Natural killer cell (primary cell): Measurements from ENCODE around the gene OR13A1. TPM values are rescaled to one million over a fixed set of nuclear protein-coding genes. Genes with fewer than 3 reads are reported as not detected.
"Not testable (repeated sequence)": the region's sequence is repeated elsewhere in the genome, so short reads cannot be mapped to it uniquely, and the experiment has no call there.

Source experiments
- ATAC-seq, 3 donors: fragments of 150-1000 bp in 2 of 3; fragments of 200-7000 bp in 1 of 3; cut with Tn5 transposase; 1 replicate in 1 of 3; 2 replicates in 2 of 3; pipeline ENCODE4 v1.10.0; 2021; ENCODE audit warnings: mild to moderate bottlenecking in 2 of 3, moderate library complexity in 2 of 3
- DNase-seq, 2 donors: peaks; one replicate each; pipeline versions ENCODE4 v3.0.0 to v3.0.0-alpha.2; 2013 to 2021; ENCODE audit warnings: mixed read lengths in 1 of 2
- H3K27ac ChIP-seq: one replicate; pipeline ENCODE4 v1.5.1; 2013; ENCODE audit warnings: mild to moderate bottlenecking, low read length
- H3K27me3 ChIP-seq: one replicate; pipeline ENCODE4 v1.6.1; 2013; ENCODE audit warnings: low read length; ENCODE audit not compliant: control insufficient read depth, insufficient read depth
- H3K36me3 ChIP-seq: one replicate; pipeline ENCODE4 v1.6.1; 2013; ENCODE audit warnings: low read length; ENCODE audit not compliant: control insufficient read depth, insufficient read depth
- H3K4me1 ChIP-seq: one replicate; pipeline ENCODE4 v1.6.1; 2013; ENCODE audit warnings: low read length; ENCODE audit not compliant: control insufficient read depth, insufficient read depth
- H3K4me3 ChIP-seq: one replicate; pipeline ENCODE4 v1.5.1; 2013; ENCODE audit warnings: low read length
- H3K9me3 ChIP-seq: one replicate; pipeline ENCODE4 v1.6.1; 2013; ENCODE audit warnings: low read length; ENCODE audit not compliant: control insufficient read depth, insufficient read depth
- H3K27ac Mint-ChIP-seq, 2 donors: one replicate each; pipeline ENCODE4 v1.8.0; 2022; ENCODE audit warnings: mild to moderate bottlenecking in 2 of 2, mixed read lengths in 2 of 2, moderate library complexity in 1 of 2
- H3K27me3 Mint-ChIP-seq, 2 donors: one replicate each; pipeline ENCODE4 v1.8.0; 2022; ENCODE audit warnings: low read depth in 2 of 2, mixed read lengths in 2 of 2
- H3K36me3 Mint-ChIP-seq: one replicate; pipeline ENCODE4 v1.8.0; 2022; ENCODE audit warnings: mixed read lengths
- H3K4me1 Mint-ChIP-seq, 2 donors: one replicate each; pipeline ENCODE4 v1.8.0; 2022; ENCODE audit warnings: mixed read lengths in 2 of 2
- H3K4me3 Mint-ChIP-seq: one replicate; pipeline ENCODE4 v1.8.0; 2022; ENCODE audit warnings: mild to moderate bottlenecking, moderate library complexity, mixed read lengths
- H3K9me3 Mint-ChIP-seq, 2 donors: one replicate each; pipeline ENCODE4 v1.8.0; 2022; ENCODE audit warnings: mixed read lengths in 2 of 2
- WGBS: methylation state at CpG from one replicate; pipeline ENCODE4 v1.1.7; 2013; ENCODE audit warnings: missing lambda C conversion rate; ENCODE audit not compliant: insufficient coverage; 5-methylcytosine and 5-hydroxymethylcytosine counted together
- intact Hi-C: fragments of 100-400 bp; cut with micrococcal nuclease; formaldehyde crosslinking; loops from one replicate; pipeline ENCODE4 v1.14.2; 2022
- total RNA-seq, 4 donors: library from RNA; stranded (reverse); fragments of 120-200 nt in 1 of 4; gene quantifications; one replicate each; pipeline versions ENCODE4 v1.2.3 to v1.2.4, GENCODE V29; 2013 to 2022
- TF ChIP-seq, protein P1 (sequence below): fragments of 200-600 bp; IDR thresholded peaks from one replicate; pipeline ENCODE4 v1.8.0; 2022; ENCODE audit warnings: antibody characterized with exemption

The OR13A1 gene
- total RNA-seq, 3 donors from 2014 or later (not counting 1 experiment from before 2014, with no cell fraction given), result not detected

DNA sequence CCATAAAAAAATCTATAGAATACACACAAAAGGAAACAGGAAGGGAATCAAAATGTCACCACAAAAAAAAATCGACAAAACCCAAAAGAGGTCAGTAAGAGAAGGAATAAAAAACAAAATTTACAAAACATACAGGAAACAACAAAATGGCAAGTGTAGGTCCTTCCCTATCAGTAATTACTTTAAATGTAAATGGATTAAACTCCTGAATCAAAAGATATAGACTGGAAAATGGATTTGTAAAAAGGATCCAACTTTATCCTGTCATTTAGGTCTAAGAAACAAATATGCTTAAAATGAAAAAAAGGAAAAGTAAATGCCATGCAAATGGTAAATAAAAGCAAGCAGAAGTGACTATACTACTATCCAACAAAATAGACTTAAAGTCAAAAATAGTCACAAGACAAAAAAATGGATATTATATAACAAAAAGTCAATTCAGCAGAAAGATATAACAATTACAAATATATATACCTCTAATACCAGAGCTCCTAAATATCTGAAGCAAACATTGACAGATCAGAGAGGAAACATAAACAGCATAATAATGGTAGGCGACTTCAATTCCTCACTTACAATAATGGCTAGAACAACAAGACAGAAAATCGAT is 2.0 kb downstream of the OR13A1 start:
- intact Hi-C loops, result no loop called here
- WGBS, result 78% methylated on average over 1 of the region's 3 CpGs

DNA sequence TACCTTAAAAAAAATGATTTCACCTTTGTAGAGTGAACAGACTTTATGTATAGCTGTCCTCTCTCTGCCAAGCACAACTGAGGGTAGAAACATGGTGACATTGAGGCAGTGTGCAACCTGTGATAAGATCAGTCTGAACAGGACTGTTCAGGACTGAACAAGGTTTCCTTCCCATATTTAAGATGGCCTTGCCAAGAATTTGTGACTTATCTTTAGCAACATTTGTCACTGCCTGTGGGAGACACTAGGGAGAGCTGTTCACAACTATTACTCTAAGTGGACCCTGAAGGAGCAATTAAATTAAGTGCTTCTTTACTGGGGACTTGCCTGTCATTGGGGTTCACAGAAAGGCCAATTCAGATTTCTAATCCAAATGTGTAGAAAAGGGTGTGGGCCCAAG is 6.7 kb downstream of the OR13A1 start:
- H3K27ac Mint-ChIP-seq, result no peak overlapping the region

More for the DNA sequence above, 2.0 kb downstream of the OR13A1 start:
- Mint-ChIP-seq H3K9me3 (peaks cover 3 to 4% of the 10 kb centered on the region in 2 donors), H3K4me1 (no peaks in the 10 kb centered on the region), H3K27ac (no peak overlapping the region), H3K4me3 (no peak overlapping the region), H3K36me3 (peaks cover 12% of the 10 kb centered on the region), H3K27me3 (peaks cover 10 to 52% of the 10 kb centered on the region in 2 donors)
- Histone ChIP-seq H3K4me1 (no peaks in the 10 kb centered on the region), H3K4me3 (no peak overlapping the region), H3K27me3 (no peaks in the 10 kb centered on the region), H3K27ac (no peak overlapping the region), H3K9me3 (no peaks in the 10 kb centered on the region), H3K36me3 (no peaks in the 10 kb centered on the region)
- ATAC-seq (no peak), DNase-seq (no peak)
- TF ChIP-seq, protein P1, sequence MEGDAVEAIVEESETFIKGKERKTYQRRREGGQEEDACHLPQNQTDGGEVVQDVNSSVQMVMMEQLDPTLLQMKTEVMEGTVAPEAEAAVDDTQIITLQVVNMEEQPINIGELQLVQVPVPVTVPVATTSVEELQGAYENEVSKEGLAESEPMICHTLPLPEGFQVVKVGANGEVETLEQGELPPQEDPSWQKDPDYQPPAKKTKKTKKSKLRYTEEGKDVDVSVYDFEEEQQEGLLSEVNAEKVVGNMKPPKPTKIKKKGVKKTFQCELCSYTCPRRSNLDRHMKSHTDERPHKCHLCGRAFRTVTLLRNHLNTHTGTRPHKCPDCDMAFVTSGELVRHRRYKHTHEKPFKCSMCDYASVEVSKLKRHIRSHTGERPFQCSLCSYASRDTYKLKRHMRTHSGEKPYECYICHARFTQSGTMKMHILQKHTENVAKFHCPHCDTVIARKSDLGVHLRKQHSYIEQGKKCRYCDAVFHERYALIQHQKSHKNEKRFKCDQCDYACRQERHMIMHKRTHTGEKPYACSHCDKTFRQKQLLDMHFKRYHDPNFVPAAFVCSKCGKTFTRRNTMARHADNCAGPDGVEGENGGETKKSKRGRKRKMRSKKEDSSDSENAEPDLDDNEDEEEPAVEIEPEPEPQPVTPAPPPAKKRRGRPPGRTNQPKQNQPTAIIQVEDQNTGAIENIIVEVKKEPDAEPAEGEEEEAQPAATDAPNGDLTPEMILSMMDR, result no peak

DNA sequence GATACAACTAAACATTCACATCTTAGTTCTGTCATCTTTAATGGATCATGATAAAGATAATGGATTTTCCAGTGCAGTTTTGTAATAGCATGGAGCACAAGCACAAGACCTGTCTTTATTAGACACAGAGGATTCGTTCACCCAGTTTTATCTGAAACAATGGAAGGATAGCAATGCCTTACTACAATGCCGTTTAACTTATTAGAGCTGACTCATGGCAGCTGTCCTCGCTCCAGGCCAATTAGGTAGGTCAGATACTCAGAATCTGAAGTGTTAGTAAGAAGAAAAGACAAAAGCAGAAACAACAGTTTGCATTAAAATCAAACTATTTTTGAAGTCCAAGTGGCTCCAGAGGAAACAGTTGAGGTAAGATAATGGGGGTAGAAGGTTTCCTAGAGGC is 12.8 kb downstream of the OR13A1 start:
- H3K36me3 Mint-ChIP-seq, result no peaks in the 10 kb centered on the region
- DNase-seq (no peak), ATAC-seq (no peak)
- TF ChIP-seq, protein P1, result no peak
- Histone ChIP-seq H3K9me3 (no peaks in the 10 kb centered on the region), H3K4me1 (no peaks in the 10 kb centered on the region), H3K36me3 (no peaks in the 10 kb centered on the region), H3K27me3 (no peaks in the 10 kb centered on the region), H3K27ac (no peak overlapping the region), H3K4me3 (no peak overlapping the region)
- no peaks in the 10 kb centered on the region for H3K9me3 Mint-ChIP-seq
- no peak overlapping the region for H3K27ac Mint-ChIP-seq
- H3K27me3 Mint-ChIP-seq, result peaks cover 18 to 52% of the 10 kb centered on the region in 2 donors
- 43% methylated on average over 3 of the region's 3 CpGs for WGBS
- no peaks in the 10 kb centered on the region for H3K4me1 Mint-ChIP-seq
- no peak overlapping the region for H3K4me3 Mint-ChIP-seq
- intact Hi-C loops, result no loop called here

More for the DNA sequence above, 6.7 kb downstream of the OR13A1 start:
- Histone ChIP-seq H3K9me3 (no peaks in the 10 kb centered on the region), H3K4me3 (no peak overlapping the region), H3K27ac (no peak overlapping the region), H3K36me3 (no peaks in the 10 kb centered on the region), H3K4me1 (no peaks in the 10 kb centered on the region), H3K27me3 (no peaks in the 10 kb centered on the region)
- ATAC-seq (no peak), DNase-seq (no peak)
- peaks cover 12% of the 10 kb centered on the region for H3K36me3 Mint-ChIP-seq
- no peak overlapping the region for H3K4me3 Mint-ChIP-seq
- no peaks in the 10 kb centered on the region for H3K4me1 Mint-ChIP-seq
- TF ChIP-seq, protein P1, result no peak
- peaks cover 3 to 4% of the 10 kb centered on the region in 2 donors for H3K9me3 Mint-ChIP-seq
- intact Hi-C loops, result no loop called here
- peaks cover 13 to 59% of the 10 kb centered on the region in 2 donors for H3K27me3 Mint-ChIP-seq

GRCh38 chr10:45298341-45298955 is 17.0 kb downstream of the OR13A1 start:
- H3K27me3 ChIP-seq, H3K4me1 ChIP-seq, H3K36me3 ChIP-seq, ATAC-seq, H3K27ac Mint-ChIP-seq, DNase-seq, H3K9me3 Mint-ChIP-seq, H3K4me3 Mint-ChIP-seq, H3K4me1 Mint-ChIP-seq, H3K36me3 Mint-ChIP-seq, H3K9me3 ChIP-seq, H3K27ac ChIP-seq, intact Hi-C loops, H3K4me3 ChIP-seq: not testable (repeated sequence)
- WGBS, result 85% methylated on average over 2 of the region's 4 CpGs
- peaks cover 19 to 44% of the 10 kb centered on the region in 2 donors for H3K27me3 Mint-ChIP-seq
